SIG-M5 treated with dmso at 0.1 percent for 504 hours (cell line): ENCODE measurements around the gene ALPK1.
"Not testable (repeated sequence)": the region's sequence is repeated elsewhere in the genome, so short reads cannot be mapped to it uniquely, and the experiment has no call there.

Experiments
- DNase-seq: peaks from one replicate; lab custom pipeline; 2025; ENCODE audit not compliant: unreplicated experiment; lab: John Stamatoyannopoulos, UW

The ALPK1 gene

GRCh38 chr4:112448306-112449132 is 151.3 kb downstream of the ALPK1 start:
- no peak for DNase-seq

- DNase-seq: no peak
Observed at GRCh38 chr4:112449708-112450107, 152.5 kb downstream of the ALPK1 start.

GRCh38 chr4:112451104-112451503 is 153.9 kb downstream of the ALPK1 start:
- no peak for DNase-seq

- no peak for DNase-seq
Observed at GRCh38 chr4:112451831-112452230, 154.7 kb downstream of the ALPK1 start.

- no peak for DNase-seq
Observed at GRCh38 chr4:112453321-112453720, 156.2 kb downstream of the ALPK1 start.

- no peak for DNase-seq
Observed at GRCh38 chr4:112472318-112472717, 175.1 kb downstream of the ALPK1 start.

- DNase-seq: no peak
Observed at GRCh38 chr4:112473985-112474384, 176.8 kb downstream of the ALPK1 start.

GRCh38 chr4:112485930-112486329 is 188.8 kb downstream of the ALPK1 start:
- DNase-seq: no peak

- not testable (repeated sequence) for DNase-seq
Observed at GRCh38 chr4:112490808-112491207, 193.6 kb downstream of the ALPK1 start.
